Trophoblast cell (in vitro differentiated cells and primary cell): Measurements from ENCODE around the gene CDK2.
A peak's percentile ranks its signal among the peaks of the same experiment; 100 is the strongest.
"Not testable (repeated sequence)": the region's sequence is repeated elsewhere in the genome, so short reads cannot be mapped to it uniquely, and the experiment has no call there.

Source experiments
- DNase-seq, 2 donors: peaks; one replicate each; pipeline ENCODE4 v3.0.0-alpha.2; 2016
- H2AFZ ChIP-seq: 2 replicates; pipeline ENCODE4 v1.6.1; 2013; ENCODE audit warnings: low read length, moderate library complexity, mild to moderate bottlenecking; ENCODE audit not compliant: insufficient read depth, poor library complexity
- H2AK5ac ChIP-seq: 2 replicates; pipeline ENCODE4 v1.6.1; 2013; ENCODE audit warnings: mild to moderate bottlenecking, low read length
- H2BK120ac ChIP-seq: 2 replicates; pipeline ENCODE4 v1.6.1; 2013; ENCODE audit warnings: low read length, mild to moderate bottlenecking, moderate library complexity; ENCODE audit not compliant: insufficient read depth, poor library complexity
- H2BK12ac ChIP-seq: 2 replicates; pipeline ENCODE4 v1.6.1; 2013; ENCODE audit warnings: mild to moderate bottlenecking, low read length, moderate library complexity
- H2BK5ac ChIP-seq: 2 replicates; pipeline ENCODE4 v1.6.1; 2013; ENCODE audit warnings: low read length, low read depth, moderate library complexity, mild to moderate bottlenecking; ENCODE audit not compliant: poor library complexity
- H3K14ac ChIP-seq: 2 replicates; pipeline ENCODE4 v1.6.1; 2013; ENCODE audit warnings: mild to moderate bottlenecking, low read length
- H3K18ac ChIP-seq: 2 replicates; pipeline ENCODE4 v1.6.1; 2013; ENCODE audit warnings: mild to moderate bottlenecking, low read length
- H3K23ac ChIP-seq: 2 replicates; pipeline ENCODE4 v1.6.1; 2013; ENCODE audit warnings: low read length
- H3K27ac ChIP-seq: 2 replicates; pipeline ENCODE4 v1.5.1; 2013; ENCODE audit warnings: low read depth, mild to moderate bottlenecking, inconsistent platforms, low read length, moderate library complexity
- H3K27me3 ChIP-seq: 2 replicates; pipeline ENCODE4 v1.6.1; 2013; ENCODE audit warnings: inconsistent platforms, mild to moderate bottlenecking, low read length, moderate library complexity; ENCODE audit not compliant: insufficient read depth
- H3K36me3 ChIP-seq, 2 experiments: 1 replicate in 1 of 2; 2 replicates in 1 of 2; pipeline ENCODE4 v1.6.1; 2013; ENCODE audit warnings: low read length in 2 of 2, mild to moderate bottlenecking in 2 of 2, moderate library complexity in 1 of 2; ENCODE audit not compliant: insufficient read depth in 2 of 2, control insufficient read depth in 1 of 2
- H3K4ac ChIP-seq: 2 replicates; pipeline ENCODE4 v1.6.1; 2013; ENCODE audit warnings: low read depth, mild to moderate bottlenecking, low read length, moderate library complexity
- H3K4me1 ChIP-seq, 2 experiments: 1 replicate in 1 of 2; 2 replicates in 1 of 2; pipeline ENCODE4 v1.6.1; 2013; ENCODE audit warnings: low read length in 2 of 2, mild to moderate bottlenecking in 2 of 2, moderate library complexity in 1 of 2; ENCODE audit not compliant: insufficient read depth in 2 of 2, control insufficient read depth in 1 of 2
- H3K4me2 ChIP-seq: 2 replicates; pipeline ENCODE4 v1.6.1; 2013; ENCODE audit warnings: inconsistent platforms, mild to moderate bottlenecking, low read length, moderate library complexity
- H3K4me3 ChIP-seq: 2 replicates; pipeline ENCODE4 v1.5.1; 2013; ENCODE audit warnings: mild to moderate bottlenecking, low read depth, low read length, inconsistent platforms
- H3K79me1 ChIP-seq: one replicate; pipeline ENCODE4 v1.6.1; 2013; ENCODE audit warnings: low read length
- H3K79me2 ChIP-seq: 2 replicates; pipeline ENCODE4 v1.6.1; 2013; ENCODE audit warnings: low read length, mild to moderate bottlenecking; ENCODE audit not compliant: control insufficient read depth, insufficient read depth, poor library complexity
- H3K9ac ChIP-seq: 2 replicates; pipeline ENCODE4 v1.6.1; 2013; ENCODE audit warnings: mild to moderate bottlenecking, low read length
- H3K9me3 ChIP-seq: 2 replicates; pipeline ENCODE4 v1.6.1; 2013; ENCODE audit warnings: low read depth, mild to moderate bottlenecking, control low read depth, inconsistent platforms, low read length; ENCODE audit not compliant: insufficient read depth
- H4K12ac ChIP-seq: 2 replicates; pipeline ENCODE4 v1.6.1; 2013; ENCODE audit warnings: low read depth, mild to moderate bottlenecking, low read length, moderate library complexity
- H4K8ac ChIP-seq: 2 replicates; pipeline ENCODE4 v1.6.1; 2013; ENCODE audit warnings: low read depth, mild to moderate bottlenecking, low read length, moderate library complexity
- H4K91ac ChIP-seq: one replicate; pipeline ENCODE4 v1.6.1; 2013; ENCODE audit warnings: low read depth, mild to moderate bottlenecking, low read length, moderate library complexity
- WGBS: extraction: QIAGEN DNeasy Blood & Tissue Kit; methylation state at CpG from one replicate; pipeline ENCODE4 v1.1.7; 2013; ENCODE audit warnings: missing lambda C conversion rate; ENCODE audit not compliant: insufficient read length, insufficient coverage; ENCODE audit errors: extremely low coverage; 5-methylcytosine and 5-hydroxymethylcytosine counted together

CDK2 gene

GRCh38 chr12:55999999-56000540 lies 33.4 kb downstream of the CDK2 start:
- not testable (repeated sequence) for H3K4me1 ChIP-seq, H4K12ac ChIP-seq, H3K4me3 ChIP-seq, H3K9ac ChIP-seq, H2AK5ac ChIP-seq, H2BK120ac ChIP-seq, H2BK12ac ChIP-seq, H3K4ac ChIP-seq, H3K27ac ChIP-seq, H3K79me2 ChIP-seq, H2AFZ ChIP-seq, H3K14ac ChIP-seq, H3K23ac ChIP-seq, H3K4me2 ChIP-seq, H3K27me3 ChIP-seq, H2BK5ac ChIP-seq, H3K79me1 ChIP-seq, H3K18ac ChIP-seq, H4K8ac ChIP-seq, H3K9me3 ChIP-seq, H4K91ac ChIP-seq, DNase-seq
- WGBS, result no CpG with 5 or more reads among the region's 33 CpGs
- peaks cover 22 to 23% of the 10 kb centered on the region in 2 experiments for H3K36me3 ChIP-seq

- peak in 1 of 2 donors; percentile 57 for DNase-seq
- Histone ChIP-seq H3K4ac (no peak overlapping the region), H3K79me2 (peaks cover 4% of the 10 kb centered on the region), H3K23ac (no peak overlapping the region), H3K14ac (no peak overlapping the region), H3K27ac (no peak overlapping the region), H3K18ac (no peak overlapping the region), H3K9me3 (no peaks in the 10 kb centered on the region), H2BK5ac (no peak overlapping the region), H2AFZ (no peak overlapping the region), H2BK120ac (no peak overlapping the region), H4K91ac (no peak overlapping the region), H3K4me3 (no peak overlapping the region), H3K36me3 (peaks cover 21 to 22% of the 10 kb centered on the region in 2 experiments), H3K4me2 (no peak overlapping the region), H2BK12ac (no peak overlapping the region), H3K9ac (no peak overlapping the region), H4K8ac (no peak overlapping the region), H4K12ac (no peak overlapping the region), H3K27me3 (no peaks in the 10 kb centered on the region), H3K79me1 (peaks cover 4% of the 10 kb centered on the region), H3K4me1 (peaks cover 3 to 7% of the 10 kb centered on the region in 2 experiments), H2AK5ac (no peak overlapping the region)
- no CpG with 5 or more reads among the region's 7 CpGs for WGBS
These were observed 35.0 kb downstream of the CDK2 start for GRCh38 chr12:56001487-56002100.

GRCh38 chr12:56003376-56003775 lies 36.7 kb downstream of the CDK2 start:
- H3K18ac ChIP-seq, H3K4me1 ChIP-seq, H3K4me2 ChIP-seq, H2BK12ac ChIP-seq, H4K8ac ChIP-seq, DNase-seq, H4K91ac ChIP-seq, H3K9me3 ChIP-seq, H3K4me3 ChIP-seq, H3K79me2 ChIP-seq, H2BK5ac ChIP-seq, H3K4ac ChIP-seq, H2AFZ ChIP-seq, H3K14ac ChIP-seq, H3K23ac ChIP-seq, H3K27me3 ChIP-seq, H2BK120ac ChIP-seq, H3K9ac ChIP-seq, H4K12ac ChIP-seq, H2AK5ac ChIP-seq, H3K27ac ChIP-seq: not testable (repeated sequence)
- Histone ChIP-seq H3K36me3 (peaks cover 21 to 22% of the 10 kb centered on the region in 2 experiments), H3K79me1 (peaks cover 11% of the 10 kb centered on the region)
- WGBS, result no CpG with 5 or more reads among the region's 5 CpGs

DNA sequence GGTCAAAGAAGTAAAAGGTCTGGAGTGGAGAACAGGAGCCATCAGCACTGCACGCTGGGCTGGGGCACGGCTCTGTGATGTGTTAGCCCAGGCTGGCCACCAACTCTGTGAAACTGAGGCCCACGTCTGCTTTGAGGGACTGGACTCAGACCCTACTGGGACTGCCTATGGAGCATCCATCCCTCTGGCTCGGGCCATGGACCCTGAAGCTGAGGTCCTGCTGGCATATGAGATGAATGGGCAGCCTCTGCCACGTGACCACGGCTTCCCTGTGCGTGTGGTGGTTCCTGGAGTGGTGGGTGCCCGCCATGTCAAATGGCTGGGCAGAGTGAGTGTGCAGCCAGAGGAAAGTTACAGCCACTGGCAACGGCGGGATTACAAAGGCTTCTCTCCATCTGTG lies 37.6 kb downstream of the CDK2 start:
- no CpG with 5 or more reads among the region's 10 CpGs for WGBS
- H4K91ac ChIP-seq, result no peak overlapping the region

More for the DNA sequence above, 37.6 kb downstream of the CDK2 start:
- H2AFZ ChIP-seq, result no peak overlapping the region
- no peak overlapping the region for H2BK5ac ChIP-seq
- H2BK120ac ChIP-seq, result no peak overlapping the region
- no peak overlapping the region for H3K23ac ChIP-seq
- H3K14ac ChIP-seq, result no peak overlapping the region
- H4K8ac ChIP-seq, result no peak overlapping the region
- H3K9ac ChIP-seq, result no peak overlapping the region
- H3K4me1 ChIP-seq, result peaks cover 9 to 12% of the 10 kb centered on the region in 2 experiments
- no peak overlapping the region for H2AK5ac ChIP-seq
- H3K4ac ChIP-seq, result no peak overlapping the region
- DNase-seq, result no peak
- no peak overlapping the region for H3K18ac ChIP-seq
- H3K4me2 ChIP-seq, result no peak overlapping the region
- H3K79me2 ChIP-seq, result peaks cover 2% of the 10 kb centered on the region
- peaks cover 11% of the 10 kb centered on the region for H3K79me1 ChIP-seq
- no peaks in the 10 kb centered on the region for H3K9me3 ChIP-seq
- peaks cover 18 to 19% of the 10 kb centered on the region in 2 experiments for H3K36me3 ChIP-seq
- no peak overlapping the region for H3K4me3 ChIP-seq
- no peak overlapping the region for H3K27ac ChIP-seq
- no peak overlapping the region for H4K12ac ChIP-seq
- no peak overlapping the region for H2BK12ac ChIP-seq
- H3K27me3 ChIP-seq, result no peaks in the 10 kb centered on the region
